Measurements from ENCODE around the gene SNX9.
"Not testable (repeated sequence)": the region's sequence is repeated elsewhere in the genome, so short reads cannot be mapped to it uniquely, and the experiment has no call there.

SNX9 gene

DNA sequence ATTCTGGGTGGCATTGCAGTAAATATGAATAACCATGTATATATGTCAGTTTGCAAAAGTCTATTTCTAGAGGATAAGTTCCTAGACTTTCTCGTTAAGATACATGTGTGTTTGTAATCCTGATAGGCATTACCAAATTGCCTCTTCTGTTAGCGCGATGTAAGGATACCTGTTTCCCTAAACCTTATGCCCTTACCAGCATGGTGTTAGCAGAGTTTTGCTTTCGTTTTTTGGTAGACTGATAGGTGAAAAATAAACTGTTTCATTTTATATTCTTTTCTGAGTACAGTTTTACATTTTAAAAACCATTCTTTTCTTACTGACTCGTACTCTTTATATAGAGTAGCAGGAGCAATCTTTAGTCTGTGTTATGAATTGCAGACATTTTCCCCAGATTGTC lies 32.3 kb downstream of the SNX9 start:
- Histone ChIP-seq H3K9ac (no peak overlapping the region), H3K4me1 (peaks cover 3 to 25% (median 6%) of the 10 kb centered on the region in 10 experiments; a peak in 17 of 20 replicates), H3K4me3 (no peak overlapping the region), H3K27me3 (no peaks in the 10 kb centered on the region), H3K36me3 (peaks cover 0 to 18% (median 0%) of the 10 kb centered on the region in 11 experiments; a peak in 4 of 22 replicates), H3K9me3 (replicated peaks in 1 of 11) (peaks cover 28 to 33% (median 29%) of the 10 kb centered on the region in 11 experiments), H4K20me1 (peaks cover 0 to 100% (median 0%) of the 10 kb centered on the region in 11 experiments; a peak in 5 of 22 replicates), H3K4me2 (no peak overlapping the region), H3K27ac (no peak overlapping the region)
- TF ChIP-seq Cebpa-rat (IDR thresholded peaks at IDR 0.05), result no peak

DNA sequence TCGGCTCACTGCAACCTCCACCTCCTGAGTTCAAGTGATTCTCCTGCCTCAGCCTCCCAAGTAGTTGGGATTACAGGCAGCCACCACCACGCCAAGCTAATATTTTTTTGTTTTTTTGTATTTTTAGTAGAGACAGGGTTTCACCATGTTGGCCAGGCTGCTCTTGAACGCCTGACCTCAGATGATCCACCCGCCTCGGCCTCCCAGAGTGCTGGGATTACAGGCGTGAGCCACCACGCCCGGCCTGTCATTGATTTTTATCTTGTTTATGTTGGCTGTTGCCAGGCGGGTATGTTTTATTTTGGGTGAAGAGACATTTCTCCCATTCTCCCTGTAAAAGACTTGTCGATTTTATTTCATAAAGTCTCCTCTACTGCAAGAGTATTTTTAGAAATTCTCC lies 32.8 kb downstream of the SNX9 start:
- H4K20me1 ChIP-seq, result peaks cover 0 to 100% (median 0%) of the 10 kb centered on the region in 11 experiments; a peak in 5 of 22 replicates
- not testable (repeated sequence) for H3K4me2 ChIP-seq, H3K4me3 ChIP-seq

DNA sequence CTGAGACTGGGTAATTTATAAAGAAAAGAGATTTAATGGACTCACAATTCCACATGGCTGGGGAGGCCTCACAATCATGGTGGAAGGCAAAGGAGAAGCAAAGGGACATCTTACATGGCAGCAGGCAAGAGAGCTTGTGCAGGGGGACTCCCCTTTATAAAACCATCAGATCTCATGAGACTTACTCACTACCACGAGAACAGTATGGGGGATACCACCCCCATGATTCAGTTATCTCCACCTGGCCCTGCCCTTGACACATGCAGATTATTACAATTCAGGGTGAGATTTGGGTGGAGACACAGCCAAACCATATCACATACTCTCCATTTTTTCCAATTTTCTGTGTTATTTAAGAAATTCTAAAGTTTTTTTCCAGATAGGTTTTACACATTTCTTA lies 35.6 kb downstream of the SNX9 start:
- not testable (repeated sequence) for H3K27ac ChIP-seq; H3K4me3 ChIP-seq; H3K27me3 ChIP-seq; H3K4me2 ChIP-seq; H3K9me3 ChIP-seq (replicated peaks in 1 of 11); H3K9ac ChIP-seq; H3K36me3 ChIP-seq
- H4K20me1 ChIP-seq, result peaks cover 0 to 100% (median 0%) of the 10 kb centered on the region in 11 experiments; a peak in 5 of 22 replicates
- peaks cover 6 to 32% (median 11%) of the 10 kb centered on the region in 10 experiments; a peak in 17 of 20 replicates for H3K4me1 ChIP-seq

More for the DNA sequence above, 32.8 kb downstream of the SNX9 start:
- not testable (repeated sequence) for H3K27me3 ChIP-seq, H3K27ac ChIP-seq, H3K9ac ChIP-seq
- Histone ChIP-seq H3K4me1 (peaks cover 6 to 29% (median 11%) of the 10 kb centered on the region in 10 experiments; a peak in 17 of 20 replicates), H3K9me3 (replicated peaks in 1 of 11) (peaks cover 28 to 33% (median 29%) of the 10 kb centered on the region in 11 experiments), H3K36me3 (peaks cover 0 to 18% (median 0%) of the 10 kb centered on the region in 11 experiments; a peak in 4 of 22 replicates)

DNA sequence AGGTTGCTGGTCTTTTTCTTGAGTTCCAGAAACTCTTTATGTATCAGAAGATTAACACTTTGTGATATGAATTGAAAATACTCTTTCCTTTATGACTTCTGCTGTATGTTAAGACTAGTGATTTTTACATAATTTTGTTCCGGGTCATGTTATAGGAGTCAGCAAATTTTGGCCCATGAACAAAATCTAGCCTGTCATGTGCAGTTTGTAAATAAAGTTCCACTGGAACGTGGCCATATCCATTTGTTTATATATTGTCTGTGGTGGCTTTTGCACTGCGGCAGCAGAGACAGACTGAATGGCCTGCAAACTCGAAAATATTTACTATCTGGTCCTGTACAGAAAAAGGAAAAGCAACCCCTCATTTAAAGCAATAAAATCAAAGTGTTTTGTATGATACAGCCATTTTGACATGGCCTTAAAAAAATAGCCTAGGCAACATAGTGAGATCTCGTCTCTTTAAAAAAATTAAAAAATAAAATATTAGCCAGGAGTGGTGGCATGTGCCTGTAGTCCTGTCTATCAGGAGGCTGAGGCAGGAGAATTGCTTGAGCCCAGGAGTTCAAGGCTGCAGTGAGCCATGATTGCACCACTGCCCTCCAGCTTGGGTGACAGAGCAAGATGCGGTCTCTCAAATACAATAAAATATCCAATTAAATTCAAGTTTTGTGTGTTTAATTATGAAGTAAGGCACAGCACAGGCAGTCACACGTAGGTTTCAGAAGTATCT lies 36.9 kb downstream of the SNX9 start:
- H3K27ac ChIP-seq, result no peak overlapping the region
- no peak for TF ChIP-seq Cebpa-rat (IDR thresholded peaks at IDR 0.05)
- H3K27me3 ChIP-seq, result no peaks in the 10 kb centered on the region
- peak overlapping the region in 10 of 11 experiments; percentile 2 to 67 (median 46); a peak in 18 of 22 replicates for H3K4me2 ChIP-seq
- no peaks in the 10 kb centered on the region for H3K9me3 ChIP-seq (replicated peaks in 1 of 11)
- peaks cover 0 to 100% (median 0%) of the 10 kb centered on the region in 11 experiments; a peak in 5 of 22 replicates for H4K20me1 ChIP-seq
- peaks cover 6 to 26% (median 11%) of the 10 kb centered on the region in 10 experiments; a peak in 17 of 20 replicates for H3K4me1 ChIP-seq
- no peaks in the 10 kb centered on the region for H3K36me3 ChIP-seq
- no peak overlapping the region for H3K4me3 ChIP-seq
- H3K9ac ChIP-seq, result no peak overlapping the region

DNA sequence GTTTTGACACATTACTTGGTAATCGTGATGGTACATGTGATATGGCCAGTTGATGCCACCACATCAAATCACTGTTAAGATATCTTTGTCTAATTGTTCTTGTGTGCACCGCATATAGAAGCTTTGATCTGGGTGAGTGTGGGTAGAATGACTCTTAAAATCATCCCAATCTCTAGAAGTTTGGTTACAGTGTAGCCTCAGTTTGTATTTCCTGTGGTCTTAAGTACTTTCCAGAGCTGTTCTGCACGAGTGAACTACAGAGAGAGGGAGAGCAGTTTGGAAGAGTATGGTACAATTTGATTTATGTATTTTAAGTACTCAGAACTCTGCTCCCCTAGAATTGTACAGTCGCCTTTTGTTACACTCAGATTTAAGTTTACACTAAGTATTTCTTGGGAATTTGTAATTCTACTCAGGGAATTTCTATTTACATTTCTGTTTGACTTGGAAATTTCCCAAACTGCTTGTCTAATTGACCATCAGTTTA lies 37.5 kb downstream of the SNX9 start:
- Histone ChIP-seq H3K4me2 (peak overlapping the region in 10 of 11 experiments; percentile 2 to 67 (median 46); a peak in 18 of 22 replicates), H3K9ac (no peak overlapping the region), H3K27ac (no peak overlapping the region), H3K27me3 (no peaks in the 10 kb centered on the region), H3K4me1 (peaks cover 6 to 26% (median 11%) of the 10 kb centered on the region in 10 experiments; a peak in 17 of 20 replicates), H3K4me3 (no peak overlapping the region), H3K9me3 (replicated peaks in 1 of 11) (no peaks in the 10 kb centered on the region), H4K20me1 (peaks cover 0 to 100% (median 0%) of the 10 kb centered on the region in 11 experiments; a peak in 5 of 22 replicates), H3K36me3 (no peaks in the 10 kb centered on the region)
- no peak for TF ChIP-seq Cebpa-rat (IDR thresholded peaks at IDR 0.05)

DNA sequence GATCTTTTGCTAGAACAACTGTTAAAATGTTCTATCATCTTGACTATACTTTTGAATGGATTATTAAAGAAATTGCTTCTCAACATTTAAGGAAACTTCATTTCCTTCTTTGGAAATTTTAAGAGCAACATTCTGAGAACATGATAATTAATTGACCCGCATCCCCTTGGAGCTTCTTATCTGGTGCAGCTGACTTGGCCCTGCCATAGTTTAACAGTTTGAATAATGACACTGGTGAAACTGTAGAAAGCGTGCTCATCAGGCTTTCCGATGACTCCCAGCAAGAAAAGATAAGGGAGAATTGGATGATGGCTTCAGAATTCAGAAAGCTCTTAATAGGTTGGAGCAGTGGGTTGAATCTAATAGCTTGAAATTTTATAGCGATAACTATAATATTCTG lies 38.1 kb downstream of the SNX9 start:
- Histone ChIP-seq H4K20me1 (peaks cover 0 to 100% (median 0%) of the 10 kb centered on the region in 11 experiments; a peak in 5 of 22 replicates), H3K4me3 (no peak overlapping the region), H3K36me3 (no peaks in the 10 kb centered on the region), H3K4me1 (peaks cover 6 to 26% (median 11%) of the 10 kb centered on the region in 10 experiments; a peak in 17 of 20 replicates), H3K27ac (no peak overlapping the region), H3K4me2 (no peak overlapping the region), H3K9ac (no peak overlapping the region), H3K9me3 (replicated peaks in 1 of 11) (no peaks in the 10 kb centered on the region), H3K27me3 (no peaks in the 10 kb centered on the region)
- no peak for TF ChIP-seq Cebpa-rat (IDR thresholded peaks at IDR 0.05)

DNA sequence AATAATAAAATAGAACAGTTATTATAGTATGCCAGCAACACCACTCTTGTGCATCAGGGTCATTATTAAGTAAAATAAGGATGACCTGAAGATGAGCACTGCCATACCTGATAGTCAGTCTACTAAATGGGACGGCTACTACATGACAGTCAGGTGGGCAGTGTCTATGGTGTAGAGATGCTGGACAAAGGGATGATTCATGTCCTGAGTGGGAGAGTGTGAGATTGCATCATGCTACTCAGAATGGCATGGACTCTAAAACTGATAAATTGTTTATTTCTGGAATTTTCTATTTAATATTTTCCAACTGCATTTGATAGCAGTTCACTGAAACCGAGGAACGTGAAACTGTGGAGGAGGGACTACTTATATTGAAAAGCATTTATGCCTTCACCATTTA lies 38.8 kb downstream of the SNX9 start:
- Histone ChIP-seq H3K9me3 (replicated peaks in 1 of 11) (no peaks in the 10 kb centered on the region), H3K9ac (no peak overlapping the region), H3K4me2 (0 out of 22 replicates have a peak overlapping the region, but pooled peaks of 2 of the 11 experiments have one; percentile 9 to 48), H3K36me3 (no peaks in the 10 kb centered on the region), H3K4me1 (peaks cover 6 to 27% (median 11%) of the 10 kb centered on the region in 10 experiments; a peak in 17 of 20 replicates), H3K27me3 (no peaks in the 10 kb centered on the region), H3K27ac (no peak overlapping the region), H4K20me1 (peaks cover 0 to 100% (median 0%) of the 10 kb centered on the region in 11 experiments; a peak in 5 of 22 replicates), H3K4me3 (no peak overlapping the region)
- no peak for TF ChIP-seq Cebpa-rat (IDR thresholded peaks at IDR 0.05)

DNA sequence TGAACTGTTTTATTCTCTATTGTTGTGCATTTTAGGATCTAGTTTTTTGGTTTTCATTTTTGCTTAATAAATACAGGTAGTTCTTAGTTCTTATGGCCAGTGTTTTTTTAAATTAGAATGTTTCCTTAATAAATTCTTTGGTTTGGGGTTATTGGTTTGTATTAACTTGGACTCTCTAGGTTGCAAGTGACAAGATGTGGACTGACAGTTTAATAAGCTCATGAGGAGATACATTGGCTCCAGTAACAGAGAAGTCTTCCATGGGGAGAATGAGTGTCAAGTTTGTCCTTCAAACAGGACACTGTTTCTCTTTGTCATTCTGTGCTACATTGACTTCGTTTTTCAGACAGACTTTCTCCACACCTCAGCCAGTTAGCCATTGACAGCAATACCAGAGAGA lies 39.7 kb downstream of the SNX9 start:
- Histone ChIP-seq H4K20me1 (peaks cover 0 to 100% (median 0%) of the 10 kb centered on the region in 11 experiments; a peak in 5 of 22 replicates), H3K9me3 (replicated peaks in 1 of 11) (no peaks in the 10 kb centered on the region), H3K4me3 (no peak overlapping the region), H3K4me1 (peaks cover 6 to 31% (median 11%) of the 10 kb centered on the region in 10 experiments; a peak in 17 of 20 replicates), H3K9ac (no peak overlapping the region), H3K36me3 (0 out of 22 replicates have a peak, but pooled peaks cover 0 to 3% (median 0%) of the 10 kb centered on the region in 11 experiments), H3K4me2 (no peak overlapping the region), H3K27me3 (no peaks in the 10 kb centered on the region), H3K27ac (no peak overlapping the region)
- no peak for TF ChIP-seq Cebpa-rat (IDR thresholded peaks at IDR 0.05)

DNA sequence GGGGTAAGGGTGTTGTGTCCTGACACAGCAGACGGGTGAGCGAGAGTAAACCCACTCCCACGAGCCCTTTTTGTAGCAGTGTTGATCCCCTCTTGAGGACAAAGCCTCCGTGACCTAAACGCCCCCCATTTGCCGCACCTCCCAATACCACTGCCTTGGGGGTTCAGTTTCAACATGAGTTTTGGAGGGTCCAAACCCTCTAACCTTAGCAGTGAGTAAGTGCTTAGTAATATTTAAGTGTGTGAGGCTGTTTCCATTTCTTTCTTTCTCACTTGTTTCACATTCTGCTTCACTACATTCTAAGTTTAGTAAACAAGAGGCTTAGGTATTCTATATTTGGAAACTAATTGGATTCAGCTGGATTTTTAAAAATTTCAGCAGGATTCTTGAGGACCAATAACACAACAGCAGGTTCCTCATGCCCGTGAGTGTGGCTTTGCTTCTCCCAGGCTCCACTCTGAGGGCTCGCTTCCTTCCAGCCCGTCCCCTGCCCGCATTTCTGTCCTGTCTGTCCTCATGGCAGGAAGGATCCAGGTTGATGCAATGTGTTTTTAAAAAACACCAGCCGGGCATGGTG lies 41.2 kb downstream of the SNX9 start:
- H3K9ac ChIP-seq, result no peak overlapping the region
- H3K4me3 ChIP-seq, result no peak overlapping the region
- H3K36me3 ChIP-seq, result peaks cover 0 to 11% (median 0%) of the 10 kb centered on the region in 11 experiments; a peak in 4 of 22 replicates
- H3K4me2 ChIP-seq, result no peak overlapping the region
- H3K27ac ChIP-seq, result no peak overlapping the region
- no peak for TF ChIP-seq Cebpa-rat (IDR thresholded peaks at IDR 0.05)
- H3K27me3 ChIP-seq, result no peaks in the 10 kb centered on the region
- no peaks in the 10 kb centered on the region for H3K9me3 ChIP-seq (replicated peaks in 1 of 11)
- H3K4me1 ChIP-seq, result peaks cover 6 to 29% (median 11%) of the 10 kb centered on the region in 10 experiments; a peak in 17 of 20 replicates
- H4K20me1 ChIP-seq, result peaks cover 0 to 100% (median 0%) of the 10 kb centered on the region in 11 experiments; a peak in 6 of 22 replicates
